AG04450 (cell line): ENCODE data around the gene GRK5. TPM values are rescaled to one million over a fixed set of nuclear protein-coding genes. Genes with fewer than 3 reads are reported as not detected.

Source experiments
- CTCF ChIA-PET: fragments of 300-600, 350-600 bp; formaldehyde crosslinking; extraction: SDS; loops from one replicate; lab custom pipeline; 2022; ENCODE audit warnings: antibody characterized with exemption, inconsistent platforms; lab: Charles Lee
- POLR2A ChIA-PET: fragments of 350-600 bp; formaldehyde crosslinking; extraction: SDS; loops from one replicate; lab custom pipeline; 2021; ENCODE audit warnings: antibody characterized with exemption, inconsistent platforms; lab: Yijun Ruan, JAX
- DNase-seq: peaks from one replicate; pipeline ENCODE4 v3.0.0-alpha.2; 2011; ENCODE audit warnings: low read depth, low spot score
- H3K27ac ChIP-seq: one replicate; pipeline ENCODE4 v1.5.1; 2012; ENCODE audit warnings: low read depth, low read length, control low read depth
- H3K27me3 ChIP-seq: one replicate; pipeline ENCODE4 v1.6.0; 2012; ENCODE audit warnings: low read length; ENCODE audit not compliant: control insufficient read depth, insufficient read depth
- H3K4me3 ChIP-seq: 2 replicates; pipeline ENCODE4 v1.5.1; 2011; ENCODE audit warnings: mild to moderate bottlenecking, low read depth, low read length, control low read depth
- H3K9me3 ChIP-seq: 2 replicates; pipeline ENCODE4 v1.5.1; 2012; ENCODE audit warnings: low read length; ENCODE audit not compliant: control insufficient read depth, insufficient read depth
- polyA plus RNA-seq: library from polyadenylated mRNA; depleted of rRNA; stranded (reverse); fragments of >200 nt; gene quantifications from 2 replicates; pipeline ENCODE4 v1.2.3, GENCODE V29; 2011
- TF ChIP-seq, protein P1 (sequence below): IDR thresholded peaks from 2 replicates; pipeline ENCODE4 v1.5.1; 2011; ENCODE audit warnings: low read depth, low read length, control low read depth, inconsistent platforms

Gene GRK5
- polyA plus RNA-seq, 1 experiment, result 27.6 TPM

DNA sequence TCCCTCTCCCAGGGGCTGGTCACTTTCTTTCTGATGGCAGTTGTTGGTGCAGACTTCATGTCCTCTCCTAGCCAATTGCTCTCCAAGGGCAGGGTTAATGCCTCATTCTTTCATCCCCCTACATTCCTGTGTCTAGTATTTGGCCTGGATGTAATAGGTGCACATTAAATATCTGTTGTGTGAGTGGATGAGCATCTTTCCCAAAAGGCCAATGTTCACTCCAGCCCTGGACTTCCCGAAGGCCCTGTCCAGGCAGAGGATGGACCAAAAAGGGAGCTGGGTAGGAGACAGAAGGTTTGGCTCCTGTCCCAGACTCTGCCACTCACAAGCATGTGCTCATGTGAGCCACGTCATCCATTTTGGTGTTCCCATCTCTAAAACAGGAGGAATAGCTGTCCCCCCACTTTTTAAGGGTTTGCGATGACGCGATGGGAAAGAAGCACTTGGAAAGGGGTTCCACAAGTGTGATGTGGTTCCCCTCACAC, 287.7 kb downstream of the GRK5 start:
- CTCF ChIA-PET, result interaction anchor here (1.3 kb wide), 1 partner anchor 50 kb away, joined by 4 read pairs; no protein-coding TSS in a partner anchor
- Histone ChIP-seq H3K27ac (peak overlapping the region; percentile 65), H3K9me3 (no peaks in the 10 kb centered on the region), H3K27me3 (no peaks in the 10 kb centered on the region), H3K4me3 (no peak overlapping the region)
- POLR2A ChIA-PET, result no interaction called here
- TF ChIP-seq, protein P1, sequence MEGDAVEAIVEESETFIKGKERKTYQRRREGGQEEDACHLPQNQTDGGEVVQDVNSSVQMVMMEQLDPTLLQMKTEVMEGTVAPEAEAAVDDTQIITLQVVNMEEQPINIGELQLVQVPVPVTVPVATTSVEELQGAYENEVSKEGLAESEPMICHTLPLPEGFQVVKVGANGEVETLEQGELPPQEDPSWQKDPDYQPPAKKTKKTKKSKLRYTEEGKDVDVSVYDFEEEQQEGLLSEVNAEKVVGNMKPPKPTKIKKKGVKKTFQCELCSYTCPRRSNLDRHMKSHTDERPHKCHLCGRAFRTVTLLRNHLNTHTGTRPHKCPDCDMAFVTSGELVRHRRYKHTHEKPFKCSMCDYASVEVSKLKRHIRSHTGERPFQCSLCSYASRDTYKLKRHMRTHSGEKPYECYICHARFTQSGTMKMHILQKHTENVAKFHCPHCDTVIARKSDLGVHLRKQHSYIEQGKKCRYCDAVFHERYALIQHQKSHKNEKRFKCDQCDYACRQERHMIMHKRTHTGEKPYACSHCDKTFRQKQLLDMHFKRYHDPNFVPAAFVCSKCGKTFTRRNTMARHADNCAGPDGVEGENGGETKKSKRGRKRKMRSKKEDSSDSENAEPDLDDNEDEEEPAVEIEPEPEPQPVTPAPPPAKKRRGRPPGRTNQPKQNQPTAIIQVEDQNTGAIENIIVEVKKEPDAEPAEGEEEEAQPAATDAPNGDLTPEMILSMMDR, result no peak
- DNase-seq, result no peak

DNA sequence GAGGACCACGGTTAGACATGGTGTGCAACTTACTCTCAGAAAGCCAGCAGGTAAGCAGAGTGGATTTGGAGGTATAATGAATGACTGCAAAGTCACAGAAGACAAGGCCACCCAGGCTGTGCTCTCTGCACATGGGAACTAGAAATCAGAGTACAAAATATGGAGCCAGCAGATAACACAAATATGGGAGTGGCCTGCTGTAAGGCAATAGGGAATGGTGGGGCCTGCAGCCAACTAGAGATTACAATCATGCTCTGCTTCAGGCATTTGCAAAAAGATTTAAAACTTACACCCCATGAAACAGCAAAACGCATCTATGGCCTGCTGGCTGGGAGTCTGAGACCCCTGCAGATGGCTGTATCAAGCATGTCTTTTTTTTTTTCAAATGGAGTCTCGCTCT, 288.2 kb downstream of the GRK5 start:
- ChIA-PET POLR2A (no interaction called here), CTCF (no interaction called here)
- Histone ChIP-seq H3K27ac (peak overlapping the region; percentile 65), H3K9me3 (no peaks in the 10 kb centered on the region), H3K27me3 (no peaks in the 10 kb centered on the region), H3K4me3 (no peak overlapping the region)
- DNase-seq, result no peak
- TF ChIP-seq, protein P1, result no peak

DNA sequence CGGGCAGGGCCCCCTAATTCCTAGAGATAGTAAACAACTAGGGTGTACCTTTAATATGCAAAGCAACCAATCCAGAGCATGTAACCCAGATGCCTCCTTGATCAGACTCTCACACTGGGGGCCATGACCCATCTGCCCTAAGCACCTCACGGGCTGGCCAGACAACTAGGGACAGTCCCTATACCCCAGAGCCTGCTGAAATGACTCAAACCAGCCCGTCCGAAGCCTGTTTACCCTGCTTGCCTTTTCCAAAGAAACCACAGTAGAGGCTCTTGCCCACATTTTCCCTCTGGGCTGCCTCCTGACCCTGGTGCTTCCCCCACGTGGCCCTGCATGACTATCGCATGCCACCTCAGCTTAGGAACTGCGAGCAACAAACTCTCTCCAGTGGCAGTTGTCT, 288.9 kb downstream of the GRK5 start:
- H3K9me3 ChIP-seq, result no peaks in the 10 kb centered on the region
- CTCF ChIA-PET, result no interaction called here
- POLR2A ChIA-PET, result no interaction called here
- DNase-seq, result no peak
- H3K27ac ChIP-seq, result peak overlapping the region; percentile 31
- no peak overlapping the region for H3K4me3 ChIP-seq
- no peaks in the 10 kb centered on the region for H3K27me3 ChIP-seq
- TF ChIP-seq, protein P1, result no peak

DNA sequence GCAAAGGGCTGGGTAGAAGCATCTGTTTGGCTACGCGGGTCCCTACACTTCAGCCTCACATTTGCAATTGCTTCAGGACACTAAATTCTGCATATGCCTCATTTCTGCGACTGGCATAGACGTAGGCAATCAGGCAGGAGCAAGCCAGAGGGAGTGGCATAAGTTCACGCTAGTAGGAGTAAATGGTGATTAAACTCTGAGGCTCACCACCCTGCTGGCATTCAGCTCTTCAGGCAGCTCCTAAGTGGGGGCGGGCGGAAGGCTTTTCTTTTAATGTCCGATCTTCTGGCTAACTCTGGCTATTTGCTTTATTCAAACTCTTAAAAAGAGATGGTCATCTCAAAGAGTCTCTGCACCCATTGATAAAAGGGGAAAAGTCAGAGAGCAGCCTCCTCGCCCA, 289.9 kb downstream of the GRK5 start:
- CTCF ChIA-PET, result interaction anchor here (0.6 kb wide), 2 partner anchors 9 to 19 kb away, joined by 3 to 4 read pairs; no protein-coding TSS in a partner anchor
- no peak for DNase-seq
- no peaks in the 10 kb centered on the region for H3K27me3 ChIP-seq
- no peak overlapping the region for H3K4me3 ChIP-seq
- no peak overlapping the region for H3K27ac ChIP-seq
- H3K9me3 ChIP-seq, result no peaks in the 10 kb centered on the region
- TF ChIP-seq, protein P1, result no peak
- POLR2A ChIA-PET, result no interaction called here

DNA sequence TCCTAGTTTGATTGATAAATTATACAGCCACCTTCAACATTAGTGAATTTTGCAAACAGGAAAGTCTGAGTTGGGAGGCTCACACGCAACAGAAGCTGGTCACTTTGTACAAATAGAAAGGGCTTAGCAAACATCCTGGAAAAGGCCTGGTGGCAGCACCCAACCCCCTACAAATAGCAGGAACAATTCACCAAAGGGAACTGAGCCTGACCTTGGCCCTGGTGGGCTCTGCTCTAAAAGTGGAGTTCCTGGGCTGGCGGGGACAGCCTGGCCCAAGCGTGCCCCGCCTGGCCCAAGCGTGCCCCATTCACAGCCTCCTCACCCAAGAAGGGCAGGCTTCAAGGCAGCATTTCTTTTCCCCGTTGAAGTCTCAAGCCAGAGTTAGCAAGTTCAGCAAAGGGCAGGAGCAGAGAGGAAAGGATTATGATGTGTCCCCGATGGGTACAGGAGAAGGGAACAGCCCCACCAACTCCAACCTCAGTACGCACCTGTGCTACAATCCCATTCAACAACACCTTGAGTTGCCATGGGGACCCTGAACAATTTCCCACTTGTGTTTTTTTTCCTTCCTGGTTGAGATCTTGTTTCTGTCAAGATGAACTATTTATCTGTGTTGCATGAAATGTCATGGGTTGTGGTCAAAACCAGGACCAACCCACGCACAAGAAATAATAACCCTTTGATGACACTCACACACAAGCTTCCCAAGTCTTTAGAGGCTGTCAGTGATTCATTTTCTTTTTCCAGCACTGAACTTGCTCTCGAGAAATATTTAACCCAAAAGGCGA, 291.7 kb downstream of the GRK5 start:
- H3K27ac ChIP-seq, result no peak overlapping the region
- POLR2A ChIA-PET, result no interaction called here
- DNase-seq, result no peak
- H3K4me3 ChIP-seq, result no peak overlapping the region
- no peaks in the 10 kb centered on the region for H3K27me3 ChIP-seq
- no peaks in the 10 kb centered on the region; the same call in 1 of the 2 replicates for H3K9me3 ChIP-seq
- TF ChIP-seq, protein P1, result no peak
- CTCF ChIA-PET, result interaction anchor here (2.9 kb wide), 1 partner anchor 300 kb away, joined by 10 read pairs; no protein-coding TSS in a partner anchor
